ENCODE results near the gene RIMKLA. TPM values are rescaled to one million over a fixed set of nuclear protein-coding genes. Genes with fewer than 3 reads are reported as not detected.

RIMKLA gene
- total RNA-seq, 2 experiments from 2014 or later, result not detected

DNA sequence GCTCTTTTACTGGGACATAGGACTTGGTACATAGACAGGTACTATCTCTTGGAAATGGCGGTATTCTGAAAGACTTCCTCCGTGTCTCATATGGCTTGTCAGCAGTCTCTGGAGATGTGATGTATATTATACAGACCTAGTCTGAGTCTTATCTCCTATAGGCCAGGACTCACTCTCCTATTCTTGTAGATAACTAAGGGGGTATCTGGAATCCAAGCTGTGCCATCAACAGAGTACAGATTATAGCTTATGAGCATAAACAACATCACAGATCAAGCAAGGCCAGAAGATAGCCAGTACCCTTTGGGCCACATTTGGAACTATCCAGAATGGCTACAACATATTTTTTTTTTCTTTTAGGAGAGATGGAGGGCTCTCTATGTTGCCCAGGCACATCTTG lies 16.1 kb upstream of the RIMKLA start:
- ChIA-PET POLR2A (no interaction called here), CTCF (ENCODE audit: unreplicated experiment) (no interaction called here)
- Histone ChIP-seq H2AFZ (ENCODE audit: low read length) (no peak overlapping the region), H3K79me2 (ENCODE audit: insufficient read depth, low read depth, low read length) (no peaks in the 10 kb centered on the region), H3K4me3 (ENCODE audit: low read depth, low read length, poor library complexity, severe bottlenecking) (no peak overlapping the region), H3K9me2 (ENCODE audit: insufficient read depth, low read length) (no peaks in the 10 kb centered on the region), H3K4me1 (ENCODE audit: insufficient read depth, low read length, poor library complexity, severe bottlenecking) (no peaks in the 10 kb centered on the region), H3K27ac (ENCODE audit: low read depth, low read length, poor library complexity, severe bottlenecking) (no peak overlapping the region), H3K36me3 (ENCODE audit: insufficient read depth, low read length) (no peaks in the 10 kb centered on the region), H3K9me3 (ENCODE audit: low read length) (0 out of 2 replicates have a peak, but pooled peaks cover 5% of the 10 kb centered on the region), H4K20me1 (ENCODE audit: insufficient read depth, low read length) (no peaks in the 10 kb centered on the region), H3K4me2 (ENCODE audit: low read length) (no peak overlapping the region)
- intact Hi-C loops (cut with micrococcal nuclease; ENCODE audit: unreplicated experiment), result no loop called here
- BruUV-seq (replicated peaks), result no TSS peak
- DNase-seq (ENCODE audit: low spot score), result no peak
- TF ChIP-seq EZH2phosphoT487 (IDR thresholded peaks at IDR 0.05; ENCODE audit: borderline replicate concordance, low read depth, low read length), result no peak
- TF ChIP-seq, protein P1, sequence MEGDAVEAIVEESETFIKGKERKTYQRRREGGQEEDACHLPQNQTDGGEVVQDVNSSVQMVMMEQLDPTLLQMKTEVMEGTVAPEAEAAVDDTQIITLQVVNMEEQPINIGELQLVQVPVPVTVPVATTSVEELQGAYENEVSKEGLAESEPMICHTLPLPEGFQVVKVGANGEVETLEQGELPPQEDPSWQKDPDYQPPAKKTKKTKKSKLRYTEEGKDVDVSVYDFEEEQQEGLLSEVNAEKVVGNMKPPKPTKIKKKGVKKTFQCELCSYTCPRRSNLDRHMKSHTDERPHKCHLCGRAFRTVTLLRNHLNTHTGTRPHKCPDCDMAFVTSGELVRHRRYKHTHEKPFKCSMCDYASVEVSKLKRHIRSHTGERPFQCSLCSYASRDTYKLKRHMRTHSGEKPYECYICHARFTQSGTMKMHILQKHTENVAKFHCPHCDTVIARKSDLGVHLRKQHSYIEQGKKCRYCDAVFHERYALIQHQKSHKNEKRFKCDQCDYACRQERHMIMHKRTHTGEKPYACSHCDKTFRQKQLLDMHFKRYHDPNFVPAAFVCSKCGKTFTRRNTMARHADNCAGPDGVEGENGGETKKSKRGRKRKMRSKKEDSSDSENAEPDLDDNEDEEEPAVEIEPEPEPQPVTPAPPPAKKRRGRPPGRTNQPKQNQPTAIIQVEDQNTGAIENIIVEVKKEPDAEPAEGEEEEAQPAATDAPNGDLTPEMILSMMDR (conservative IDR thresholded peaks at IDR 0.05; ENCODE audit: low read length), result no peak

DNA sequence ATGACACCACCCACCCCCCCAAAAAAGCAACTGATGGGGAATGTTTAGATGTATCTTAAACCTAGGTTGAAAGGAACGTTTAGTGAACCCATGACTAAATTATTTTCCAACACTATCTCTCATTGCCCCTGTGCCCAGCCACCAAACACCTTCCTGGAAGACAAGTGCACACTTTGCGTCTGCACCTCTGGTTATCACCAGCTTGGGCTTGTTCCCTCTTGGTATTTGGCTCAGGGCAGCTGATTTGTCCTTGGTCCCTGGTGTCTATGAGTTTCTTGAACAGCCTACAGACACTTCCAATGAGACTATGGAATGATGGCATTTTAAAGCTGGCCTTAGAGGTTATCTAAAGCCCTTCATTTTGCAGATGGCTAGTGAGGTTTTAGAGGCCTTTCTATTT lies 15.5 kb upstream of the RIMKLA start:
- no peak overlapping the region for H3K4me2 ChIP-seq (ENCODE audit: low read length)
- TF ChIP-seq, protein P1 (conservative IDR thresholded peaks at IDR 0.05; ENCODE audit: low read length), result no peak
- TF ChIP-seq EZH2phosphoT487 (IDR thresholded peaks at IDR 0.05; ENCODE audit: borderline replicate concordance, low read depth, low read length), result no peak

DNA sequence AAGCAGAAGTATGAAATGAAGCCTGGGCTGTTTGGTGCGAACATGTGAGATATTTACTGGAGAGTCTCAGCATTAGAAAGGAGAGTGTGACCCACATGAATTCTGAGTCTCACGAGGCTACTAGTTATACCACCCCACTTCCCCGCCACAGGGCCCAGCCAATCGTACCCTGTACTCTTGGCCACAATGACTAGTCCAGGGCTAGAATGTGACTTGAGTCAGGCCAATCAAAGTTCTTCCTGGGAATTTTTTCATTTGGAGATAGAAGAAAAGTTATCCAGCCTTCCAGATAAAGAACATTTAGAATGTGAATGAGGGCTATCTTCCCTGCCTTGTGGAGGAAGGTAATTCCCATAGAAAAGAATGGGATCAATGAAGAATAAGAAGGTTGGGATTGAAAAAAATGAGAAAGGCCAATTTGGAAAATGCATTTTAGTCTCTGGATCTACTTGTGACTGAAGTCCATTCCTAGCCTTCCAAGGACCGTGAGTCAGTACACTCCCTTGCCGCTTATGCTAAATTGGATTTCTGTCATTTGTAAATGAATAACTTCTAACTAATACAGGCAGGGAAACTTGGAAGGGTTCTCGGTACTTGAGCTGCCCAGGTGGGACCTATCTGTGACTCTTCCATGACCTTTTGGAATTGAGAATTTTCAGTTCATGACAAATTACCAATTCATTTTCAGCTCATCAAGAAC lies 12.3 kb upstream of the RIMKLA start:
- no peaks in the 10 kb centered on the region for H3K4me1 ChIP-seq (ENCODE audit: insufficient read depth, low read length, poor library complexity, severe bottlenecking)
- H3K36me3 ChIP-seq (ENCODE audit: insufficient read depth, low read length), result no peaks in the 10 kb centered on the region
- no TSS peak for BruUV-seq (replicated peaks)
- POLR2A ChIA-PET, result no interaction called here
- CTCF ChIA-PET (ENCODE audit: unreplicated experiment), result no interaction called here
- H3K4me3 ChIP-seq (ENCODE audit: low read depth, low read length, poor library complexity, severe bottlenecking), result no peak overlapping the region
- TF ChIP-seq, protein P1 (conservative IDR thresholded peaks at IDR 0.05; ENCODE audit: low read length), result no peak
- TF ChIP-seq EZH2phosphoT487 (IDR thresholded peaks at IDR 0.05; ENCODE audit: borderline replicate concordance, low read depth, low read length), result no peak
- H3K79me2 ChIP-seq (ENCODE audit: insufficient read depth, low read depth, low read length), result no peaks in the 10 kb centered on the region
- H3K9me3 ChIP-seq (ENCODE audit: low read length), result no peaks in the 10 kb centered on the region
- no peaks in the 10 kb centered on the region for H3K9me2 ChIP-seq (ENCODE audit: insufficient read depth, low read length)
- intact Hi-C loops (cut with micrococcal nuclease; ENCODE audit: unreplicated experiment), result no loop called here
- H3K27ac ChIP-seq (ENCODE audit: low read depth, low read length, poor library complexity, severe bottlenecking), result no peak overlapping the region
- no peaks in the 10 kb centered on the region for H4K20me1 ChIP-seq (ENCODE audit: insufficient read depth, low read length)
- no peak overlapping the region for H2AFZ ChIP-seq (ENCODE audit: low read length)
- no peak for DNase-seq (ENCODE audit: low spot score)
- no peak overlapping the region for H3K4me2 ChIP-seq (ENCODE audit: low read length)

More for the DNA sequence above, 15.5 kb upstream of the RIMKLA start:
- Histone ChIP-seq H3K4me3 (ENCODE audit: low read depth, low read length, poor library complexity, severe bottlenecking) (no peak overlapping the region), H3K9me2 (ENCODE audit: insufficient read depth, low read length) (no peaks in the 10 kb centered on the region), H4K20me1 (ENCODE audit: insufficient read depth, low read length) (no peaks in the 10 kb centered on the region), H3K36me3 (ENCODE audit: insufficient read depth, low read length) (no peaks in the 10 kb centered on the region), H3K9me3 (ENCODE audit: low read length) (0 out of 2 replicates have a peak, but pooled peaks cover 5% of the 10 kb centered on the region), H3K27ac (ENCODE audit: low read depth, low read length, poor library complexity, severe bottlenecking) (no peak overlapping the region), H2AFZ (ENCODE audit: low read length) (no peak overlapping the region), H3K79me2 (ENCODE audit: insufficient read depth, low read depth, low read length) (no peaks in the 10 kb centered on the region), H3K4me1 (ENCODE audit: insufficient read depth, low read length, poor library complexity, severe bottlenecking) (no peaks in the 10 kb centered on the region)
- ChIA-PET POLR2A (interaction anchor here (0.7 kb wide), 1 partner anchor 370 kb away, joined by 3 read pairs; no protein-coding TSS in a partner anchor), CTCF (ENCODE audit: unreplicated experiment) (no interaction called here)
- intact Hi-C loops (cut with micrococcal nuclease; ENCODE audit: unreplicated experiment), result no loop called here
- DNase-seq (ENCODE audit: low spot score), result no peak
- BruUV-seq (replicated peaks), result no TSS peak
